ENCODE results near the gene CCSER1. TPM values are rescaled to one million over a fixed set of nuclear protein-coding genes. Genes with fewer than 3 reads are reported as not detected.

CCSER1 gene
- total RNA-seq, 1 donor from 2014 or later = 20.1 TPM

DNA sequence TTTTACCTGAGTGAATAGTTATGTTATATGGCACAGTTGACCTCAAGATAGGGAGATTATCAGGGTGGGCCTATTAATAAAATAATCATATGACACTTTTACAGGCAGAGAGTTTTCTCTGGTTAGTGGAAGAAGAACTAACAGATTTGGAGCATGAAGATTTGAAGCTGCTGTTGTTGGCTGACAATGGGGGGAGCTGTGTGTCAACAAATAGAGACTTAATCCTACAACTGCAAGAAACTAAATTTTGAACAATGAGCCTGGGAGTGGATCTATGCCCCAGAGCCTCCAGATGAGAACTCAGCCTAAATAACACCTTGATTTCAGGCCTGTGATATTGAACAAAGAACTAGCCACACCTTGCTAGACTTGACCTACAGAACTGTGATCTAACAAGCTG, 7.2 kb upstream of the CCSER1 start:
- Mint-ChIP-seq H3K27me3 (no peaks in the 10 kb centered on the region), H3K36me3 (ENCODE audit: low read depth) (no peaks in the 10 kb centered on the region), H3K27ac (no peak overlapping the region), H3K4me3 (no peak overlapping the region), H3K4me1 (peaks cover 7% of the 10 kb centered on the region), H3K9me3 (no peaks in the 10 kb centered on the region)
- intact Hi-C loops (cut with micrococcal nuclease) = loop anchor here (2.0 to 10.0 kb wide), 2 partner anchors 173 to 825 kb away; no protein-coding TSS in a partner anchor
- ATAC-seq (ENCODE audit: low read depth) = no peak
- no peak for DNase-seq
- ChIA-PET POLR2A (interaction anchor here (1.1 kb wide), 1 partner anchor 9 kb away, joined by 3 read pairs; no protein-coding TSS in a partner anchor), CTCF (interaction anchor here (1.5 kb wide), 1 partner anchor 173 kb away, joined by 9 read pairs; no protein-coding TSS in a partner anchor)
- no peak for TF ChIP-seq CTCF (IDR thresholded peaks at IDR 0.05)

GRCh38 chr4:90120815-90121214, 6.4 kb upstream of the CCSER1 start:
- ATAC-seq (ENCODE audit: low read depth) = no peak
- no peak for DNase-seq
- TF ChIP-seq CTCF (IDR thresholded peaks at IDR 0.05) = no peak
- POLR2A ChIA-PET = interaction anchor here (1.1 kb wide), 1 partner anchor 8 kb away, joined by 3 read pairs; no protein-coding TSS in a partner anchor
- CTCF ChIA-PET = interaction anchor here (1.5 kb wide), 1 partner anchor 173 kb away, joined by 9 read pairs; no protein-coding TSS in a partner anchor
- Mint-ChIP-seq H3K36me3 (ENCODE audit: low read depth) (no peaks in the 10 kb centered on the region), H3K4me1 (peaks cover 7% of the 10 kb centered on the region), H3K27ac (no peak overlapping the region), H3K4me3 (no peak overlapping the region), H3K9me3 (no peaks in the 10 kb centered on the region), H3K27me3 (no peaks in the 10 kb centered on the region)
- intact Hi-C loops (cut with micrococcal nuclease) = loop anchor here (2.0 to 10.0 kb wide), 2 partner anchors 172 to 826 kb away; no protein-coding TSS in a partner anchor

GRCh38 chr4:90121676-90122354, 5.4 kb upstream of the CCSER1 start:
- ChIA-PET CTCF (no interaction called here), POLR2A (no interaction called here)
- H3K9me3 Mint-ChIP-seq = no peaks in the 10 kb centered on the region
- no peak overlapping the region for H3K27ac Mint-ChIP-seq
- peaks cover 10% of the 10 kb centered on the region for H3K4me1 Mint-ChIP-seq
- no peaks in the 10 kb centered on the region for H3K27me3 Mint-ChIP-seq
- intact Hi-C loops (cut with micrococcal nuclease) = loop anchor here (2.0 to 10.0 kb wide), 2 partner anchors 171 to 827 kb away; no protein-coding TSS in a partner anchor
- DNase-seq = no peak
- TF ChIP-seq CTCF (IDR thresholded peaks at IDR 0.05) = no peak
- no peaks in the 10 kb centered on the region for H3K36me3 Mint-ChIP-seq (ENCODE audit: low read depth)
- no peak overlapping the region for H3K4me3 Mint-ChIP-seq
- ATAC-seq (ENCODE audit: low read depth) = no peak

GRCh38 chr4:90122355-90122748, 4.8 kb upstream of the CCSER1 start:
- Mint-ChIP-seq H3K27ac (no peak overlapping the region), H3K4me1 (peaks cover 14% of the 10 kb centered on the region), H3K9me3 (no peaks in the 10 kb centered on the region), H3K27me3 (peaks cover under 1% of the 10 kb centered on the region), H3K4me3 (no peak overlapping the region), H3K36me3 (ENCODE audit: low read depth) (peaks cover under 1% of the 10 kb centered on the region)
- DNase-seq = no peak
- no peak for TF ChIP-seq CTCF (IDR thresholded peaks at IDR 0.05)
- intact Hi-C loops (cut with micrococcal nuclease) = loop anchor here (10.0 kb wide), 1 partner anchor 828 kb away; no protein-coding TSS in a partner anchor
- ChIA-PET POLR2A (no interaction called here), CTCF (no interaction called here)
- ATAC-seq (ENCODE audit: low read depth) = no peak

- peaks cover 8% of the 10 kb centered on the region for H3K36me3 Mint-ChIP-seq (ENCODE audit: low read depth)
- no peak overlapping the region for H3K4me3 Mint-ChIP-seq
- TF ChIP-seq CTCF (IDR thresholded peaks at IDR 0.05) = no peak
- ATAC-seq (ENCODE audit: low read depth) (no peak), DNase-seq (no peak)
- H3K4me1 Mint-ChIP-seq = peaks cover 17% of the 10 kb centered on the region
- intact Hi-C loops (cut with micrococcal nuclease) = loop anchor here (10.0 kb wide), 1 partner anchor 829 kb away; no protein-coding TSS in a partner anchor
- no peaks in the 10 kb centered on the region for H3K9me3 Mint-ChIP-seq
- H3K27me3 Mint-ChIP-seq = peaks cover 2% of the 10 kb centered on the region
- no peak overlapping the region for H3K27ac Mint-ChIP-seq
- ChIA-PET CTCF (no interaction called here), POLR2A (no interaction called here)
Measured at GRCh38 chr4:90124276-90124675, 2.9 kb upstream of the CCSER1 start.
